Esophagus squamous epithelium (tissue), 5 donors: ENCODE measurements around the gene TAF3. TPM values are rescaled to one million over a fixed set of nuclear protein-coding genes. Genes with fewer than 3 reads are reported as not detected.

Source experiments
- DNase-seq: peaks from one replicate; lab custom pipeline; 2025; lab: John Stamatoyannopoulos, UW
- H3K27ac ChIP-seq, 4 donors: fragments of 200-600 bp; sonication (generic); one replicate each; pipeline ENCODE4 v1.5.1; 2016 to 2019; ENCODE audit warnings: mild to moderate bottlenecking in 1 of 4
- H3K27me3 ChIP-seq, 4 donors: fragments of 200-600 bp; sonication (generic); 1 replicate in 3 of 4; 2 replicates in 1 of 4; pipeline versions ENCODE4 v1.5.1 to v1.6.0; 2017 to 2021; ENCODE audit warnings: antibody characterized with exemption in 1 of 4
- H3K36me3 ChIP-seq, 3 donors: fragments of 200-600 bp; sonication (generic); one replicate each; pipeline ENCODE4 v1.5.1; 2016 to 2019
- H3K4me1 ChIP-seq, 3 donors: fragments of 200-600 bp; sonication (generic); one replicate each; pipeline ENCODE4 v1.5.1; 2017 to 2019
- H3K4me3 ChIP-seq, 4 donors: fragments of 200-600 bp; sonication (generic); 1 replicate in 3 of 4; 2 replicates in 1 of 4; pipeline ENCODE4 v1.5.1; 2016 to 2019; ENCODE audit warnings: mild to moderate bottlenecking in 2 of 4, moderate library complexity in 1 of 4
- H3K9me3 ChIP-seq, 3 donors: fragments of 200-600 bp; sonication (generic); one replicate each; pipeline ENCODE4 v1.5.1; 2016 to 2019
- CTCF ChIP-seq, 6 experiments: fragments of 450-650 bp in 4 of 6; fragments of 200-600 bp in 2 of 6; sonication (generic) in 2 of 6; IDR thresholded peaks; one replicate each; pipeline ENCODE4 v1.5.1; 2016 to 2019; ENCODE audit warnings: antibody characterized with exemption in 6 of 6, mild to moderate bottlenecking in 4 of 6, moderate library complexity in 4 of 6
- POLR2A ChIP-seq, 4 donors: fragments of 450-650 bp; IDR thresholded peaks; one replicate each; pipeline ENCODE4 v1.6.1; 2017; ENCODE audit warnings: antibody characterized with exemption in 4 of 4, mild to moderate bottlenecking in 4 of 4, moderate library complexity in 3 of 4
- WGBS, 2 donors: methylation state at CpG; one replicate each; pipeline ENCODE4 v1.1.5; 2018; 5-methylcytosine and 5-hydroxymethylcytosine counted together
- intact Hi-C: fragments of 100-400 bp; cut with DNase I; formaldehyde crosslinking; loops from one replicate; pipeline ENCODE4 v1.15.0; 2022
- total RNA-seq, 4 donors: library from RNA; depleted of rRNA; stranded (reverse); fragments of >200 nt; gene quantifications; one replicate each; pipeline ENCODE4 v1.1.0, GENCODE V29; 2016
- donor health status: DM: yes; HTN: yes; CAD: no.

Gene TAF3
- total RNA-seq, 4 donors from 2014 or later = 2.6 to 5.1 (median 3.6) TPM

- Histone ChIP-seq H3K4me1 (peaks cover 15 to 42% (median 18%) of the 10 kb centered on the region in 3 donors), H3K9me3 (no peaks in the 10 kb centered on the region), H3K36me3 (no peaks in the 10 kb centered on the region), H3K27me3 (peaks cover 32 to 87% (median 39%) of the 10 kb centered on the region in 4 donors), H3K27ac (no peak overlapping the region), H3K4me3 (no peak overlapping the region)
- WGBS, 2 donors = 89 to 90% methylated on average over 6 to 7 of the region's 7 CpGs
- TF ChIP-seq POLR2A (IDR thresholded peaks at IDR 0.05) (no peak), CTCF (IDR thresholded peaks at IDR 0.05) (no peak)
- no peak for DNase-seq
- intact Hi-C loops = no loop called here
Observed at GRCh38 chr10:8032558-8032957, 214.3 kb downstream of the TAF3 start.

GRCh38 chr10:8033812-8034465 is 215.6 kb downstream of the TAF3 start:
- Histone ChIP-seq H3K27me3 (peaks cover 37 to 97% (median 51%) of the 10 kb centered on the region in 4 donors), H3K4me1 (peaks cover 15 to 47% (median 18%) of the 10 kb centered on the region in 3 donors), H3K4me3 (peak overlapping the region in 3 of 4 donors; percentile 2 to 50 (median 26)), H3K27ac (no peak overlapping the region), H3K9me3 (no peaks in the 10 kb centered on the region), H3K36me3 (no peaks in the 10 kb centered on the region)
- no peak for DNase-seq
- intact Hi-C loops = no loop called here
- 11 to 20% methylated on average over 6 to 12 of the region's 45 CpGs for WGBS, 2 donors
- TF ChIP-seq CTCF (IDR thresholded peaks at IDR 0.05) = no peak
- TF ChIP-seq POLR2A (IDR thresholded peaks at IDR 0.05) = no peak

GRCh38 chr10:8034466-8035005 is 216.2 kb downstream of the TAF3 start:
- H3K4me3 ChIP-seq = peak overlapping the region in 3 of 4 donors; percentile 2 to 50 (median 26)
- no peak for DNase-seq
- intact Hi-C loops = no loop called here

DNA sequence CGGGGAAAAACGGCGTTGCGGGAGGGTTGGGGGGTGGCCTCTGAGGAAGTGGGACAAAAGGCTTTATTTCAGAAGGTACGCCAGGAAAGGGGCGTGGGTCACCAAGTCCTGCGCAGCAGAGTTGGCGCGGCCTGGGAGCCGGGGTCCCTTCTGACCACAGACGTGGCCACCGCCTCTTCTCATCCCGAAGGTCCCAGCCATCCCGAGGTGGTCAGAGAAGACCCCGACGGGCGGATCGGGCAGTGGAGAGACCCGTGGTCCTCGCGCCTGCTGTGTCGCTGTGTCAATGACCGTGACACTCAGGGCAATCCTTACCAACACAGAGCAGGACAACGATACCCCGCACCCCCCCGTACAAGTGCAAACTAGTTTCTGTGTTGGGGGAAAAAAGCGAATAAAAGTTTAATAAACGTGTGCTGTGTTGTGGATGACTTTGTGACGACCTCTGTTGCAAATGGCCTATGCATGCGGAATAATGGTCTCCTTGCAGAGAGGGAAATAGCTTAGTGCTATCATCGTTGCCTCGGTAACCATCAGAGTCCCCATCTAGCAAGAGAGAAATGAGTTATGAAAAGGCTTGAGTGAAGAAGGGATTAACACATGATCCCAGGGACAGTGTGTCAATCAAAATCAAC is 216.8 kb downstream of the TAF3 start:
- 9 to 16% methylated on average over 10 to 14 of the region's 32 CpGs for WGBS, 2 donors
- no peaks in the 10 kb centered on the region for H3K36me3 ChIP-seq
- H3K27me3 ChIP-seq = peaks cover 37 to 100% (median 57%) of the 10 kb centered on the region in 4 donors
- no peak for DNase-seq
- H3K9me3 ChIP-seq = no peaks in the 10 kb centered on the region
- TF ChIP-seq POLR2A (IDR thresholded peaks at IDR 0.05) = no peak
- H3K4me1 ChIP-seq = peaks cover 15 to 47% (median 18%) of the 10 kb centered on the region in 3 donors
- H3K27ac ChIP-seq = no peak overlapping the region
- peak overlapping the region in 2 of 4 donors; percentile 26 to 50 for H3K4me3 ChIP-seq
- intact Hi-C loops = no loop called here

More at GRCh38 chr10:8034466-8035005, 216.2 kb downstream of the TAF3 start:
- no peaks in the 10 kb centered on the region for H3K36me3 ChIP-seq
- peaks cover 15 to 47% (median 18%) of the 10 kb centered on the region in 3 donors for H3K4me1 ChIP-seq
- H3K27ac ChIP-seq = no peak overlapping the region
- H3K27me3 ChIP-seq = peaks cover 37 to 100% (median 54%) of the 10 kb centered on the region in 4 donors
- H3K9me3 ChIP-seq = no peaks in the 10 kb centered on the region
- WGBS, 2 donors = 10 to 16% methylated on average over 5 to 8 of the region's 37 CpGs
- TF ChIP-seq CTCF (IDR thresholded peaks at IDR 0.05) = no peak

- 7 to 32% methylated on average over 10 to 29 of the region's 47 CpGs for WGBS, 2 donors
Observed at GRCh38 chr10:8035641-8036470, 217.6 kb downstream of the TAF3 start.

More at GRCh38 chr10:8035641-8036470, 217.6 kb downstream of the TAF3 start:
- intact Hi-C loops = no loop called here
- Histone ChIP-seq H3K4me3 (no peak overlapping the region), H3K9me3 (no peaks in the 10 kb centered on the region), H3K27me3 (peaks cover 37 to 100% (median 60%) of the 10 kb centered on the region in 4 donors), H3K36me3 (no peaks in the 10 kb centered on the region), H3K4me1 (peaks cover 15 to 47% (median 18%) of the 10 kb centered on the region in 3 donors), H3K27ac (no peak overlapping the region)
- DNase-seq = no peak
- no peak for TF ChIP-seq CTCF (IDR thresholded peaks at IDR 0.05)
- no peak for TF ChIP-seq POLR2A (IDR thresholded peaks at IDR 0.05)
